GM19324 (cell line): ENCODE data around the gene AIP.
A peak's percentile ranks its signal among the peaks of the same experiment; 100 is the strongest.
"Not testable (repeated sequence)": the region's sequence is repeated elsewhere in the genome, so short reads cannot be mapped to it uniquely, and the experiment has no call there.

Experiments
- ATAC-seq: cut with Tn5 transposase; IDR thresholded peaks from one replicate; pipeline ENCODE4 v1.9.1; 2021; ENCODE audit warnings: mild to moderate bottlenecking, moderate library complexity; ENCODE audit not compliant: unreplicated experiment, low FRiP score

Gene AIP

GRCh38 chr11:67468456-67468758 lies 14.4 kb upstream of the AIP start:
- no peak for ATAC-seq

GRCh38 chr11:67468759-67469507 lies 13.9 kb upstream of the AIP start, which contains the start of gene TMEM134:
TMEM134 (minus strand) TSS chr11:67469251; CDS start chr11:67469192, 59 bp downstream.
- peak; percentile 61 for ATAC-seq

- ATAC-seq: no peak
Observed at GRCh38 chr11:67469508-67469811, 13.4 kb upstream of the AIP start.

- no peak for ATAC-seq
Observed at GRCh38 chr11:67470337-67471002, 12.4 kb upstream of the AIP start.

- no peak for ATAC-seq
Observed at GRCh38 chr11:67472882-67473281, 9.9 kb upstream of the AIP start.

- not testable (repeated sequence) for ATAC-seq
Observed at GRCh38 chr11:67476692-67477091, 6.1 kb upstream of the AIP start.

- ATAC-seq: not testable (repeated sequence)
Observed at GRCh38 chr11:67477344-67478050, 5.3 kb upstream of the AIP start.

- no peak for ATAC-seq
Observed at GRCh38 chr11:67482275-67482826, 475 bp upstream of the AIP start.

- ATAC-seq: no peak
Observed at GRCh38 chr11:67483831-67484665, 1.2 kb downstream of the AIP start.

GRCh38 chr11:67484847-67485311 lies 2.1 kb downstream of the AIP start:
- ATAC-seq: no peak

- not testable (repeated sequence) for ATAC-seq
Observed at GRCh38 chr11:67485873-67486361, 3.1 kb downstream of the AIP start.

- ATAC-seq: no peak
Observed at GRCh38 chr11:67486481-67487195, 3.8 kb downstream of the AIP start.

GRCh38 chr11:67489203-67489884 lies 6.5 kb downstream of the AIP start:
- no peak for ATAC-seq

GRCh38 chr11:67489885-67490726 lies 7.3 kb downstream of the AIP start:
- ATAC-seq: no peak

GRCh38 chr11:67490727-67491065 lies 7.9 kb downstream of the AIP start:
- ATAC-seq: no peak

GRCh38 chr11:67491276-67492068 lies 8.6 kb downstream of the AIP start:
- no peak for ATAC-seq

GRCh38 chr11:67492069-67492727 lies 9.4 kb downstream of the AIP start:
- ATAC-seq: no peak
